ENCODE measurements around the gene POC1B. TPM values are rescaled to one million over a fixed set of nuclear protein-coding genes. Genes with fewer than 3 reads are reported as not detected.

Gene POC1B
- total and polyA plus RNA-seq, 11 donors, result 3.3 to 12.4 (median 8.5) TPM

GRCh38 chr12:89566615-89567014 lies 40.8 kb upstream of the POC1B start:
- Histone ChIP-seq H3K9me3 (no peaks in the 10 kb centered on the region), H3K36me3 (no peaks in the 10 kb centered on the region), H3K4me3 (no peak overlapping the region), H3K27me3 (no peaks in the 10 kb centered on the region), H3K4me1 (no peaks in the 10 kb centered on the region), H3K27ac (no peak overlapping the region)
- no peak for TF ChIP-seq CTCF (IDR thresholded peaks at IDR 0.05)
- no peak for TF ChIP-seq POLR2A (IDR thresholded peaks at IDR 0.05)
- intact Hi-C loops (cut with DNase I), result no loop called here
- DNase-seq (no peak), ATAC-seq (no peak)

GRCh38 chr12:89565002-89565401 lies 39.2 kb upstream of the POC1B start:
- no peak for ATAC-seq
- TF ChIP-seq POLR2A (IDR thresholded peaks at IDR 0.05), result no peak
- TF ChIP-seq CTCF (IDR thresholded peaks at IDR 0.05), result no peak
- no peak for DNase-seq
- Histone ChIP-seq H3K4me1 (no peaks in the 10 kb centered on the region), H3K27ac (no peak overlapping the region), H3K9me3 (no peaks in the 10 kb centered on the region), H3K4me3 (no peak overlapping the region), H3K36me3 (no peaks in the 10 kb centered on the region), H3K27me3 (no peaks in the 10 kb centered on the region)
- intact Hi-C loops (cut with DNase I), result no loop called here

GRCh38 chr12:89559753-89560152 lies 33.9 kb upstream of the POC1B start:
- no peaks in the 10 kb centered on the region for H3K4me1 ChIP-seq
- no peak for ATAC-seq
- WGBS, 4 donors, result 85 to 91% (median 89%) methylated on average over 10 of the region's 10 CpGs

GRCh38 chr12:89556976-89557375 lies 31.1 kb upstream of the POC1B start:
- DNase-seq, result no peak
- no peak overlapping the region for H3K4me3 ChIP-seq
- H3K27ac ChIP-seq, result no peak overlapping the region
- no peaks in the 10 kb centered on the region for H3K36me3 ChIP-seq
- TF ChIP-seq POLR2A (IDR thresholded peaks at IDR 0.05), result no peak
- no peak for TF ChIP-seq CTCF (IDR thresholded peaks at IDR 0.05)
- H3K9me3 ChIP-seq, result no peaks in the 10 kb centered on the region
- intact Hi-C loops (cut with DNase I), result no loop called here
- peak in 1 of 4 donors; percentile 34 for ATAC-seq
- no peaks in the 10 kb centered on the region for H3K4me1 ChIP-seq
- H3K27me3 ChIP-seq, result no peaks in the 10 kb centered on the region
- 42 to 53% (median 45%) methylated on average over 2 of the region's 2 CpGs for WGBS, 4 donors

More at GRCh38 chr12:89559753-89560152, 33.9 kb upstream of the POC1B start:
- intact Hi-C loops (cut with DNase I), result no loop called here
- Histone ChIP-seq H3K27ac (no peak overlapping the region), H3K9me3 (no peaks in the 10 kb centered on the region), H3K27me3 (no peaks in the 10 kb centered on the region), H3K4me3 (no peak overlapping the region), H3K36me3 (no peaks in the 10 kb centered on the region)
- no peak for TF ChIP-seq CTCF (IDR thresholded peaks at IDR 0.05)
- no peak for TF ChIP-seq POLR2A (IDR thresholded peaks at IDR 0.05)
- no peak for DNase-seq
